Natural killer cell (primary cell): Measurements from ENCODE around the gene PPP2R5C. TPM values are rescaled to one million over a fixed set of nuclear protein-coding genes. Genes with fewer than 3 reads are reported as not detected.

Experiments
- ATAC-seq, 3 donors: fragments of 150-1000 bp in 2 of 3; fragments of 200-7000 bp in 1 of 3; cut with Tn5 transposase; 1 replicate in 1 of 3; 2 replicates in 2 of 3; pipeline ENCODE4 v1.10.0; 2021; ENCODE audit warnings: mild to moderate bottlenecking in 2 of 3, moderate library complexity in 2 of 3
- DNase-seq, 2 donors: peaks; one replicate each; pipeline versions ENCODE4 v3.0.0 to v3.0.0-alpha.2; 2013 to 2021; ENCODE audit warnings: mixed read lengths in 1 of 2
- H3K27ac ChIP-seq: one replicate; pipeline ENCODE4 v1.5.1; 2013; ENCODE audit warnings: mild to moderate bottlenecking, low read length
- H3K27me3 ChIP-seq: one replicate; pipeline ENCODE4 v1.6.1; 2013; ENCODE audit warnings: low read length; ENCODE audit not compliant: control insufficient read depth, insufficient read depth
- H3K36me3 ChIP-seq: one replicate; pipeline ENCODE4 v1.6.1; 2013; ENCODE audit warnings: low read length; ENCODE audit not compliant: control insufficient read depth, insufficient read depth
- H3K4me1 ChIP-seq: one replicate; pipeline ENCODE4 v1.6.1; 2013; ENCODE audit warnings: low read length; ENCODE audit not compliant: control insufficient read depth, insufficient read depth
- H3K4me3 ChIP-seq: one replicate; pipeline ENCODE4 v1.5.1; 2013; ENCODE audit warnings: low read length
- H3K9me3 ChIP-seq: one replicate; pipeline ENCODE4 v1.6.1; 2013; ENCODE audit warnings: low read length; ENCODE audit not compliant: control insufficient read depth, insufficient read depth
- H3K27ac Mint-ChIP-seq, 2 donors: one replicate each; pipeline ENCODE4 v1.8.0; 2022; ENCODE audit warnings: mild to moderate bottlenecking in 2 of 2, mixed read lengths in 2 of 2, moderate library complexity in 1 of 2
- H3K27me3 Mint-ChIP-seq, 2 donors: one replicate each; pipeline ENCODE4 v1.8.0; 2022; ENCODE audit warnings: low read depth in 2 of 2, mixed read lengths in 2 of 2
- H3K36me3 Mint-ChIP-seq: one replicate; pipeline ENCODE4 v1.8.0; 2022; ENCODE audit warnings: mixed read lengths
- H3K4me1 Mint-ChIP-seq, 2 donors: one replicate each; pipeline ENCODE4 v1.8.0; 2022; ENCODE audit warnings: mixed read lengths in 2 of 2
- H3K4me3 Mint-ChIP-seq: one replicate; pipeline ENCODE4 v1.8.0; 2022; ENCODE audit warnings: mild to moderate bottlenecking, moderate library complexity, mixed read lengths
- H3K9me3 Mint-ChIP-seq, 2 donors: one replicate each; pipeline ENCODE4 v1.8.0; 2022; ENCODE audit warnings: mixed read lengths in 2 of 2
- WGBS: methylation state at CpG from one replicate; pipeline ENCODE4 v1.1.7; 2013; ENCODE audit warnings: missing lambda C conversion rate; ENCODE audit not compliant: insufficient coverage; 5-methylcytosine and 5-hydroxymethylcytosine counted together
- intact Hi-C: fragments of 100-400 bp; cut with micrococcal nuclease; formaldehyde crosslinking; loops from one replicate; pipeline ENCODE4 v1.14.2; 2022
- total RNA-seq, 4 donors: library from RNA; stranded (reverse); fragments of 120-200 nt in 1 of 4; gene quantifications; one replicate each; pipeline versions ENCODE4 v1.2.3 to v1.2.4, GENCODE V29; 2013 to 2022
- TF ChIP-seq, protein P1 (sequence below): fragments of 200-600 bp; IDR thresholded peaks from one replicate; pipeline ENCODE4 v1.8.0; 2022; ENCODE audit warnings: antibody characterized with exemption

The PPP2R5C gene
- total RNA-seq, 3 donors from 2014 or later (not counting 1 experiment from before 2014, with no cell fraction given): 716 to 779 (median 736) TPM

DNA sequence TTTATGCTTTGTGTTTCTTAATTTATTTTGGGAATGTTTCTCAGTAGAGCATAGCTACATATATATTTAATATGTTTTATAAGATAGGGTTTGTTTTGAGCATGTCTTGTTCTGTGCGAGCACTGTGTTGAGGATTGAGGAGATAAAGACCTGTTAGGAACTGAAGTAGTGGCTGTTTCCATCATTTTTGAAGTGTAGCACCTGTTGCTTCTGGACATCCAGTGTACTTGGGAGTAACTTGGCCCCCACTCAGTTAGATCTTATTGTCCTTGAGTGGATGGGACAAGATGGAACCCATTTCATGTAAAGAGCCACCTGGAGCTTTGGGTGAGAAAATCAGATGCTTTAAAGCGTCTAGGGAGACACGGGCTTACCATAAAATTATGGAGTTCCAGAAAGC is 8.7 kb downstream of the PPP2R5C start:
- H3K27ac Mint-ChIP-seq: peak overlapping the region; percentile 65 to 82
- H3K27ac ChIP-seq: no peak overlapping the region

DNA sequence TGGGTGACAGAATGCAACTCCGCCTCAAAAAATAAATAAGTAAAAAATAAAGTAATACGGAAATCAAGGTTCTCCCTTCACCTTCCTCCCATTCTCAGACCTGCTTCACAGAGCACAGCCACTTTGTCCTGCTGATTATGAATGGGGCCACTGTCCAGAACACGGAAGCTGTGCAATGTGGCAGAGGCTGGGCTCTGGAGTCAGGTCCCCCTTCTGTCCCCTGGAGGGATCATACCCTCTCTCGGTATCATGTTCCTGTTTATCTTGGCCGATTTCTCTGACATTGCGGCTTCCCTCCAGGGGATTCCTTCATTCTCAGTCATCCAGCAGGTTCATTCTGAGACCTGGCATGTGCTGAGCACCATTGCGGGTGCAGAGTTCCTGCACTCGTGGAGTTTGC is 11.3 kb downstream of the PPP2R5C start:
- Histone ChIP-seq H3K27ac (no peak overlapping the region), H3K4me1 (peaks cover 26% of the 10 kb centered on the region), H3K27me3 (no peaks in the 10 kb centered on the region), H3K36me3 (no peaks in the 10 kb centered on the region), H3K4me3 (no peak overlapping the region), H3K9me3 (no peaks in the 10 kb centered on the region)
- TF ChIP-seq, protein P1, sequence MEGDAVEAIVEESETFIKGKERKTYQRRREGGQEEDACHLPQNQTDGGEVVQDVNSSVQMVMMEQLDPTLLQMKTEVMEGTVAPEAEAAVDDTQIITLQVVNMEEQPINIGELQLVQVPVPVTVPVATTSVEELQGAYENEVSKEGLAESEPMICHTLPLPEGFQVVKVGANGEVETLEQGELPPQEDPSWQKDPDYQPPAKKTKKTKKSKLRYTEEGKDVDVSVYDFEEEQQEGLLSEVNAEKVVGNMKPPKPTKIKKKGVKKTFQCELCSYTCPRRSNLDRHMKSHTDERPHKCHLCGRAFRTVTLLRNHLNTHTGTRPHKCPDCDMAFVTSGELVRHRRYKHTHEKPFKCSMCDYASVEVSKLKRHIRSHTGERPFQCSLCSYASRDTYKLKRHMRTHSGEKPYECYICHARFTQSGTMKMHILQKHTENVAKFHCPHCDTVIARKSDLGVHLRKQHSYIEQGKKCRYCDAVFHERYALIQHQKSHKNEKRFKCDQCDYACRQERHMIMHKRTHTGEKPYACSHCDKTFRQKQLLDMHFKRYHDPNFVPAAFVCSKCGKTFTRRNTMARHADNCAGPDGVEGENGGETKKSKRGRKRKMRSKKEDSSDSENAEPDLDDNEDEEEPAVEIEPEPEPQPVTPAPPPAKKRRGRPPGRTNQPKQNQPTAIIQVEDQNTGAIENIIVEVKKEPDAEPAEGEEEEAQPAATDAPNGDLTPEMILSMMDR: no peak
- no peak for ATAC-seq
- Mint-ChIP-seq H3K4me1 (peaks cover 40 to 63% of the 10 kb centered on the region in 2 donors), H3K36me3 (no peaks in the 10 kb centered on the region), H3K9me3 (no peaks in the 10 kb centered on the region), H3K4me3 (no peak overlapping the region), H3K27ac (peak overlapping the region in 1 of 2 donors; percentile 47), H3K27me3 (no peaks in the 10 kb centered on the region)
- peak in 1 of 2 donors; percentile 2 for DNase-seq
- intact Hi-C loops: loop anchor here (5.0 kb wide), 3 partner anchors 120 to 190 kb away; partner anchors contain the start of gene DYNC1H1
- 93% methylated on average over 7 of the region's 8 CpGs for WGBS

More for the DNA sequence above, 8.7 kb downstream of the PPP2R5C start:
- Histone ChIP-seq H3K36me3 (peaks cover 14% of the 10 kb centered on the region), H3K4me3 (no peak overlapping the region), H3K9me3 (no peaks in the 10 kb centered on the region), H3K27me3 (no peaks in the 10 kb centered on the region), H3K4me1 (peaks cover 21% of the 10 kb centered on the region)
- Mint-ChIP-seq H3K9me3 (no peaks in the 10 kb centered on the region), H3K4me3 (no peak overlapping the region), H3K4me1 (peaks cover 48 to 68% of the 10 kb centered on the region in 2 donors), H3K36me3 (peaks cover 15% of the 10 kb centered on the region), H3K27me3 (no peaks in the 10 kb centered on the region)
- DNase-seq (no peak), ATAC-seq (no peak)
- intact Hi-C loops: loop anchor here (2.0 to 5.0 kb wide), 5 partner anchors 63 to 192 kb away; partner anchors contain the start of gene DYNC1H1
- WGBS: 91% methylated on average over 3 of the region's 3 CpGs
- TF ChIP-seq, protein P1: no peak

DNA sequence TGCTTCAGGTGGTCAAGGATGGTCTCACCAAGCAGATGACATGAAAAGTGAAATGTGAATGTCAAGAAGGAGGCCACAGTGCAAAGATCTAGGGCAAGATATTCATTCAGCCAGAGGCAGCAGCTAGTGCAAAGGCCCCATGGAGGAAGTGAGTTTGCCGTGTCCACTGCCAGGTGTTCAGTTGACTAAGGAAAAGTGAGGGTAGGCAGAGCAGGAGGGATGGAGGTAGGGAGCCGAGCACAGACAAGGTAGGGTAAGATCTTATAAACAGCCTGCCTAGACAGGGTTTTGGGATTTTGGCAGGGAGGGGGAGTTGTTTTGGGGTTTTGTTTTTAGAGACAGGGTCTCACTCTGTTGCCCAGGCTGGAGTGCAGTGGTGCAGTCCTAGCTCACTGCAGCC is 11.9 kb downstream of the PPP2R5C start:
- intact Hi-C loops: loop anchor here (5.0 kb wide), 3 partner anchors 119 to 189 kb away; partner anchors contain the start of gene DYNC1H1
- Mint-ChIP-seq H3K27ac (peak overlapping the region in 1 of 2 donors; percentile 47), H3K9me3 (no peaks in the 10 kb centered on the region), H3K36me3 (no peaks in the 10 kb centered on the region), H3K4me1 (peaks cover 37 to 57% of the 10 kb centered on the region in 2 donors), H3K27me3 (no peaks in the 10 kb centered on the region), H3K4me3 (no peak overlapping the region)
- DNase-seq (no peak), ATAC-seq (no peak)
- 68% methylated on average over 2 of the region's 2 CpGs for WGBS
- Histone ChIP-seq H3K27ac (no peak overlapping the region), H3K9me3 (no peaks in the 10 kb centered on the region), H3K4me3 (no peak overlapping the region), H3K36me3 (no peaks in the 10 kb centered on the region), H3K4me1 (peaks cover 26% of the 10 kb centered on the region), H3K27me3 (no peaks in the 10 kb centered on the region)
- TF ChIP-seq, protein P1: no peak
